OCI-LY7 (cell line): ENCODE results near the gene SCG5. TPM values are rescaled to one million over a fixed set of nuclear protein-coding genes. Genes with fewer than 3 reads are reported as not detected.

Experiments used
- BruUV-seq: library from RNA; stranded (reverse); fragments of 400-500 nt; replicated peaks from 2 replicates; lab custom pipeline; 2021; lab: Mats Ljungman, UMichigan
- CTCF ChIA-PET: fragments of 300-600 bp; sonication (Branson Sonifier 250); formaldehyde crosslinking; loops from one replicate; lab custom pipeline; 2022; ENCODE audit warnings: antibody characterized with exemption; ENCODE audit not compliant: unreplicated experiment; lab: Charles Lee
- POLR2A ChIA-PET: fragments of 300-600 bp; sonication (Branson Sonifier 250); formaldehyde crosslinking; loops from one replicate; lab custom pipeline; 2022; ENCODE audit warnings: antibody characterized with exemption; lab: Charles Lee
- DNase-seq: peaks from one replicate; pipeline ENCODE4 v3.0.0-alpha.2; 2015; ENCODE audit warnings: low spot score
- H2AFZ ChIP-seq: fragments of 200-600 bp; sonication (generic), shearing (Covaris generic); 2 replicates; pipeline ENCODE4 v1.6.1; 2014; ENCODE audit warnings: mild to moderate bottlenecking, antibody characterized with exemption, low read length, moderate library complexity
- H3K27ac ChIP-seq: fragments of 200-600 bp; sonication (generic); 2 replicates; pipeline ENCODE4 v1.5.1; 2014; ENCODE audit warnings: mixed run types, low read depth, mild to moderate bottlenecking, moderate library complexity, low read length, inconsistent platforms; ENCODE audit not compliant: poor library complexity, severe bottlenecking
- H3K36me3 ChIP-seq: fragments of 200-600 bp; sonication (generic); 2 replicates; pipeline ENCODE4 v1.6.1; 2014; ENCODE audit warnings: mild to moderate bottlenecking, antibody characterized with exemption, low read length, moderate library complexity, mixed read lengths; ENCODE audit not compliant: insufficient read depth
- H3K4me1 ChIP-seq: fragments of 200-600 bp; sonication (generic); 2 replicates; pipeline ENCODE4 v1.5.1; 2014; ENCODE audit warnings: mild to moderate bottlenecking, low read length; ENCODE audit not compliant: insufficient read depth, poor library complexity, severe bottlenecking
- H3K4me2 ChIP-seq: fragments of 200-600 bp; sonication (generic); 2 replicates; pipeline ENCODE4 v1.6.1; 2014; ENCODE audit warnings: mild to moderate bottlenecking, low read length
- H3K4me3 ChIP-seq: fragments of 200-600 bp; sonication (generic); 2 replicates; pipeline ENCODE4 v1.5.1; 2014; ENCODE audit warnings: mild to moderate bottlenecking, low read depth, low read length; ENCODE audit not compliant: poor library complexity, severe bottlenecking
- H3K79me2 ChIP-seq: fragments of 200-600 bp; sonication (generic); 2 replicates; pipeline ENCODE4 v1.6.1; 2016; ENCODE audit warnings: low read depth, mild to moderate bottlenecking, low read length, moderate library complexity, mixed read lengths; ENCODE audit not compliant: insufficient read depth
- H3K9me2 ChIP-seq: fragments of 200-600 bp; sonication (generic); 2 replicates; pipeline ENCODE4 v1.6.1; 2016; ENCODE audit warnings: mild to moderate bottlenecking, low read length, mixed read lengths; ENCODE audit not compliant: insufficient read depth
- H3K9me3 ChIP-seq: fragments of 200-600 bp; sonication (generic); 2 replicates; pipeline ENCODE4 v1.6.1; 2014; ENCODE audit warnings: mild to moderate bottlenecking, mixed run types, low read length, mixed read lengths
- H4K20me1 ChIP-seq: fragments of 200-600 bp; sonication (generic); 2 replicates; pipeline ENCODE4 v1.6.1; 2014; ENCODE audit warnings: mild to moderate bottlenecking, antibody characterized with exemption, low read length, moderate library complexity, mixed read lengths; ENCODE audit not compliant: insufficient read depth
- CTCF ChIP-seq: fragments of 200-600 bp; sonication (generic); conservative IDR thresholded peaks from 2 replicates; pipeline ENCODE4 v1.5.1; 2014; ENCODE audit warnings: mild to moderate bottlenecking, antibody characterized with exemption, low read length, moderate library complexity, mixed read lengths
- EZH2phosphoT487 ChIP-seq: fragments of 200-600 bp; sonication (generic); IDR thresholded peaks from 2 replicates; pipeline ENCODE4 v1.6.1; 2018; ENCODE audit warnings: low read depth, borderline replicate concordance, mild to moderate bottlenecking, mixed run types, antibody characterized with exemption, low read length, moderate library complexity, mixed read lengths
- intact Hi-C: fragments of 100-400 bp; cut with micrococcal nuclease; formaldehyde crosslinking; loops from one replicate; pipeline ENCODE4 v1.10.0; 2022; ENCODE audit not compliant: unreplicated experiment
- total RNA-seq, 2 experiments: library from RNA; depleted of rRNA in 1 of 2; stranded (reverse); fragments of >200 nt in 1 of 2; shearing (Covaris generic) in 1 of 2; gene quantifications; 2 replicates each; pipeline ENCODE4 v1.2.3, GENCODE V29; 2014 to 2022

The SCG5 gene
- total RNA-seq, 2 experiments from 2014 or later = 1.5 to 4.7 TPM

DNA sequence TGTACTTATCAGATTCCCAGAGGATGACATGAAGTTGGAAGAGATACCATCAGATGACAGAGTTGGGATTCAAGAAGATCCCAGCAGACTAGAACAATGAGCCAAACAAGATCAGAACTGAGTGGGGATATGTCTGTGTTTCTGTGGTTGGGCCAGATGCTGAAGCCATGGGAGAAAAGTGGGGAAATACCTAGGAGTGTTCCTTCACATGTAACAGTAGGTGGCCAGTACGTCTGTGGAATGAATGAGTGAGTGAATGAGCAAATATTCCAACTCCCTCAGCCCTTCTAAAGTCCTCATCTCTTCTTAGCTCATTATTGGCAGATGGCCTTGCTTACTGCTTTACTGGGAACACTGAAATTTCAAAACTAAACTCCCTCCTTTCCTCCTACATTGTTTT lies 44.1 kb downstream of the SCG5 start:
- POLR2A ChIA-PET = no interaction called here
- H3K4me3 ChIP-seq = no peak overlapping the region
- no peaks in the 10 kb centered on the region for H3K9me3 ChIP-seq
- no peaks in the 10 kb centered on the region for H3K9me2 ChIP-seq
- no peak overlapping the region for H3K27ac ChIP-seq
- no peak for TF ChIP-seq CTCF
- no peak for TF ChIP-seq EZH2phosphoT487
- no peak overlapping the region for H3K4me2 ChIP-seq
- no peaks in the 10 kb centered on the region for H3K4me1 ChIP-seq
- no peaks in the 10 kb centered on the region for H3K36me3 ChIP-seq
- H3K79me2 ChIP-seq = no peaks in the 10 kb centered on the region
- intact Hi-C loops = no loop called here
- DNase-seq = no peak
- H2AFZ ChIP-seq = no peak overlapping the region
- no peaks in the 10 kb centered on the region for H4K20me1 ChIP-seq
- CTCF ChIA-PET = no interaction called here
- no TSS peak for BruUV-seq

DNA sequence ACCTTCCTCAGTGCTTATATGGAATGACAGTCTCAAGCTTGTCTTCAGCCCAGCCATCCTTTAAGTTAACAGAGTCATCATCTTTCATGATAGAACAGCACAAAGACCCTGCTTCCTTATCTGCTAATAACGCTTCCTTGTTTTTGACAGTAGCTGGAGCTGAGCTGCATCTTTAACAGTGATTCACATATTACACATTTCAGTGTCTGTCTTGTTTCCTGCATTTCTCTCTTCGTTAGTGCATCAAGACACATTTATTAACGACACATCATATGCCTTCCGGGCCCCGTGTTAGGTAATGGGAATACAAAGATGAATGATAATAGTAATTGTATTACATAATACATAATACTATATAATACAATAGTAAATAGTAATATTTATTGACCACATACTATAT lies 46.0 kb downstream of the SCG5 start:
- H3K4me1 ChIP-seq = no peaks in the 10 kb centered on the region
- TF ChIP-seq CTCF (no peak), EZH2phosphoT487 (no peak)
- no peaks in the 10 kb centered on the region for H3K36me3 ChIP-seq
- H3K4me2 ChIP-seq = no peak overlapping the region
- H3K4me3 ChIP-seq = no peak overlapping the region
- H3K9me2 ChIP-seq = no peaks in the 10 kb centered on the region
- H4K20me1 ChIP-seq = no peaks in the 10 kb centered on the region
- DNase-seq = no peak
- H3K9me3 ChIP-seq = no peaks in the 10 kb centered on the region
- ChIA-PET CTCF (no interaction called here), POLR2A (no interaction called here)
- no TSS peak for BruUV-seq
- H3K79me2 ChIP-seq = no peaks in the 10 kb centered on the region
- H3K27ac ChIP-seq = no peak overlapping the region
- no peak overlapping the region for H2AFZ ChIP-seq
- intact Hi-C loops = no loop called here

GRCh38 chr15:32688151-32688639 lies 46.7 kb downstream of the SCG5 start:
- no peak overlapping the region for H3K4me2 ChIP-seq
- no peaks in the 10 kb centered on the region for H3K36me3 ChIP-seq
- no peak overlapping the region for H3K4me3 ChIP-seq
- no peaks in the 10 kb centered on the region for H4K20me1 ChIP-seq
- no peak overlapping the region for H3K27ac ChIP-seq
- no TSS peak for BruUV-seq
- intact Hi-C loops = no loop called here
- CTCF ChIA-PET = no interaction called here
- no peak for DNase-seq
- no peak overlapping the region for H2AFZ ChIP-seq
- no peaks in the 10 kb centered on the region for H3K9me2 ChIP-seq
- H3K4me1 ChIP-seq = no peaks in the 10 kb centered on the region
- POLR2A ChIA-PET = no interaction called here
- no peaks in the 10 kb centered on the region for H3K9me3 ChIP-seq
- no peaks in the 10 kb centered on the region for H3K79me2 ChIP-seq
- TF ChIP-seq CTCF (no peak), EZH2phosphoT487 (no peak)
